ENCODE results near the gene SAP30BP.

DNA sequence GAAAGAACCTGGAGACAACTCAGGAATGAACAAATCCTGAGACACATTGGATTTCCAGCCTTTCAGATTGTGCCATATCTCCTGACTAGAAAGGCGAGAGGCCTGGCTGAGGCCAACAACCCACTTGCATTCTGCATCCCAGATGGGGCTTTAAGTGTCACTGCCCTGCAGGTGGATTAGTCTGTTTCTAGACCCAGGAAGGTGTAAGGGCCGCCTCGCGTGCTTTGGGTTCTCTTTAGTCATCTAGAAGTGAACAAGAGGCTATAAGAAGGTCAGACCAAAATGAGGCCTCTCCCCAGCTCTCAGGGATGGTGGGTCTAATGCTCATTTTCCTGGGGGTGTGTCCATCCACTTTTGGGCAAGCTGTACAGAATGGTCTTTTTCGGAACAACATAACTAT, 4.9 kb downstream of the SAP30BP start:
- TF ChIP-seq, protein P1, sequence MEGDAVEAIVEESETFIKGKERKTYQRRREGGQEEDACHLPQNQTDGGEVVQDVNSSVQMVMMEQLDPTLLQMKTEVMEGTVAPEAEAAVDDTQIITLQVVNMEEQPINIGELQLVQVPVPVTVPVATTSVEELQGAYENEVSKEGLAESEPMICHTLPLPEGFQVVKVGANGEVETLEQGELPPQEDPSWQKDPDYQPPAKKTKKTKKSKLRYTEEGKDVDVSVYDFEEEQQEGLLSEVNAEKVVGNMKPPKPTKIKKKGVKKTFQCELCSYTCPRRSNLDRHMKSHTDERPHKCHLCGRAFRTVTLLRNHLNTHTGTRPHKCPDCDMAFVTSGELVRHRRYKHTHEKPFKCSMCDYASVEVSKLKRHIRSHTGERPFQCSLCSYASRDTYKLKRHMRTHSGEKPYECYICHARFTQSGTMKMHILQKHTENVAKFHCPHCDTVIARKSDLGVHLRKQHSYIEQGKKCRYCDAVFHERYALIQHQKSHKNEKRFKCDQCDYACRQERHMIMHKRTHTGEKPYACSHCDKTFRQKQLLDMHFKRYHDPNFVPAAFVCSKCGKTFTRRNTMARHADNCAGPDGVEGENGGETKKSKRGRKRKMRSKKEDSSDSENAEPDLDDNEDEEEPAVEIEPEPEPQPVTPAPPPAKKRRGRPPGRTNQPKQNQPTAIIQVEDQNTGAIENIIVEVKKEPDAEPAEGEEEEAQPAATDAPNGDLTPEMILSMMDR (IDR thresholded peaks at IDR 0.05) = no peak
- TF ChIP-seq EP300 (IDR thresholded peaks at IDR 0.05) = no peak
